Measurements from ENCODE around the gene TMEM178A.
"Not testable (repeated sequence)": the region's sequence is repeated elsewhere in the genome, so short reads cannot be mapped to it uniquely, and the experiment has no call there.

Gene TMEM178A

DNA sequence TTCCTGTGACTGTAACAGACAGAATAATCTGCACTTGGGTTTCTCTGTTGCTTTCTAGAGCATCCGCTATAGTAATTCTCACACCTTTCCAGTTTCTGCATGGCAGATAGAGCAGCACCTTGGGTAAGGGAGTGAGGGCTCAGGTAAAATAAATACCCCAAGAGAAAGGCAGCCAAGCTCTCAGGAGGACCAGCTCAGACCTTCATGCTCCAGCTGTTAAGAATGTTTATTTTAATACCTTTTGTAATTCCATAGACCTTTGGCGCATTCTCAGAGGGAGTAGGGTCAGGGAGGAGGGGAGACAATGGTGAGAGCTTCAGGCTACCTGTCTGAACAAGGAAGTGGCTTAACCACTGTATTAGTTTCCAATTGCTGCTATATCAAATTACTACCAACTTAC, 16.2 kb upstream of the TMEM178A start:
- no peak for DNase-seq

DNA sequence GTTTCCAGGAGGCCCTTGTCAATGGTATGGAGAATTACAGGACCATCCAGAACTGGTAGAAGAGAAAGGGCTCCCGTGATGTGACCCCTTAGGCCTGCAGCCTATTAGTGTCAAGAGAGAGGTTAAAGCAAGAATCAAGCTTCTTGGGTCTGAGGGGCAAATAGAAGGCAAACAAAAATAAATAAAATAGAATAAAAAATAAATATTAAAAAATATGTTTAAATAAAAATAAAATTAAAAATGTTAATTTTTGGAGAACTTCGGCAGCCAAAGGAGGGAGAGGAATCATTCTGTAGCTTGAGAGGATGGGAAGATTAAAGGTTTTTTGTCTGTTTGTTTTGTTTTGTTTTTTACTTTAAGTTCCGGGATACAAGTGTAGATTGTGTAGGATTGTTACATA, 15.2 kb upstream of the TMEM178A start:
- no peak for DNase-seq

DNA sequence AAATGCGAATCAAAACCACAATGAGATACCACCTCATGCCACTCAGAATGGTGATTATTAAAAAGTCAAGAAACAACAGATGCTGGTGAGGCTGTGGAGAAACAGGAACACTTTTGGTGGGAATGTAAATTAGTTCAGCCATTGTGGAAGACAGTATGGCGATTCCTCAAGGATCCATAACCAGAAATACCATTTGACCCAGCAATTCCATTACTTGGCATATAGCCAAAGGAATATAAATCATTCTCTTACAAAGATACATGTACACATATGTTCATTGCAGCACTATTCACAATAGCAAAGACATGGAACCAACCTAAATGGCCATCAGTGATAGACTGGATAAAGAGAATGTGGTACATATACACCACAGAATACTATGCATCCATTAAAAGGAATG, 9.5 kb upstream of the TMEM178A start:
- not testable (repeated sequence) for DNase-seq

DNA sequence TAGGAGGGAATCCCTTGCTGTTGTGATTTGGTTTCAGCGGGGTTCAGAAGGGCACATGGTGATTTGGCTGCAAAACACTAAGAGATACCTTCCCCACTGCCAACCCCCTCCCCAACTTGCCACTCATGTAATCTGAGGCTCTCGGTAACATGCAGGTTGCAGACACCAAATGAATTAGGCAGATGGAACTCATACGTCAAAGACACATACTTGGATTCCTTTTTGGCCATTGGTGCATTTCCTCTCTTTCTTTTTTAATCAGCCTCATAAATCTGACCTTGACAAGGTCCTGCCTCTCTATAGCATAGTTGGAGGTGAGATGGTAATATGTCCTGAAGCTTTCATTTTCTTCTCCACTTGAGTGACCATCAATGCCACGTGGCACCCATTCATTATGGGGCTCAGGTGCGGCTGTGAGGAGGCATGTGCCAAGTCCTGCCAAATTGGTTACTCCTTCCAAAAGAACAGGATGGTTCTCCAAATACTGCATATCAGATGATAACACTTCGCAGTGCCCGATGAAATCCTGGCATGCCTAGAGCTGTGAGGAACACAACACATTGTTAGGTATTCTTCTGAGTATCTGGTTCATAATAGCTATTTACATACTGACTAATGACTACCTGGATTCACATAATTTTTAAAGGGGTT, 8.3 kb upstream of the TMEM178A start:
- no peak for DNase-seq

DNA sequence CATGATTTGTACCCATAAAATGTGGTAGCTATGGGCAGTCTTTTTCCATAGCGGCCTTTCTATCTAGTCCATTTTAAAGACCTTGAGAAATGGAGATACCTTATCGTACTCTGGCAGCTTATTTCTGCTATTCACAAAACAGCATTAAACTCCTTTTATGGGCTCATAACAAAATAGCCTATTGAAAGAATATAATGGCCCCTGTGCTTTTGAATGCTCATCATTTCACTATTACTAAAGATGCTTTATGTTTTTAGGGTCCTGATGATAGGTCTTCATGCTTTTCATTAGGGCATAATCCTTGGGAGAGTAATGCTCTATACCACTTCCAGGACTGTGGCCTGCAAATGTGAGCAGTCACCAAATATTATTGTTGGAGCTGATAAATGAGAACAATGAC, 7.3 kb upstream of the TMEM178A start:
- DNase-seq = no peak

DNA sequence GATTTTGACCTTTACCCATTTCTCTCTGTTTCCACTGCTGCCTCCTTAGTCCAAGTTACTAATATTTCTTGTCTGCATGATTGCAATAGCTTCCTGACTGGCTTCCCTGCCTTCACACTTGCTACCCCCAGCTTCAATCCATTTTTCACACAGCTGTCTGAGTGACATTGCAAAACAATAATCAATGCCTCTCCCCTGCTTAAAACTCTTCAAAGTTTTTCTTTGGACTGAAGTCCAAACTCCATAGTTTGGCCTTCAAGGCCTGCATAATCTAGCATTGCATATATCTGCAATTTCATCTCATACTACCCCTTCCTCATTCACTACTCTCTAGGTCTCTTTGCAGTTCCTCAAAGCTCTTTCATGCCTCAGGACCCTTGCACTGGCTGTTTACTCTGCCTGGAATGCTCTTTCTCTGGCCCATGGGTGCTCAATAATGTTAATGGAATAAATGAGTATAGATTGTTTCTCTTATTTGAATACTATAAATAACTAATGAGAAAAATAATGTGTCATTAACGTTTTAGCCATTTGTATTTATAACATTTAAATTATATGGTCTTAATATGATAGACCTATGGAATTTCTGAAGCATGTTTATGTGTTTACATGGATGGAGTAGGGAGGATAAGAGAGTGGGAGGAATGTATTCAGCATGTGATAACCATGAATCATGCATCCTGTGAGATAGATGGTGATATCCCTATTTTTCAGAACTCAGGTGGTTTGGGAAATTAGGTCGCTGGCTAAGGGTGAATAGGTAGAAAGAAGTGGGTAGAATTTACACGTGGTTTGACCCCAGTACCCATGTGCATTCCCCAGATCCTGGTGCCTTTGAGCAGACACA, 5.7 kb upstream of the TMEM178A start:
- DNase-seq = no peak

DNA sequence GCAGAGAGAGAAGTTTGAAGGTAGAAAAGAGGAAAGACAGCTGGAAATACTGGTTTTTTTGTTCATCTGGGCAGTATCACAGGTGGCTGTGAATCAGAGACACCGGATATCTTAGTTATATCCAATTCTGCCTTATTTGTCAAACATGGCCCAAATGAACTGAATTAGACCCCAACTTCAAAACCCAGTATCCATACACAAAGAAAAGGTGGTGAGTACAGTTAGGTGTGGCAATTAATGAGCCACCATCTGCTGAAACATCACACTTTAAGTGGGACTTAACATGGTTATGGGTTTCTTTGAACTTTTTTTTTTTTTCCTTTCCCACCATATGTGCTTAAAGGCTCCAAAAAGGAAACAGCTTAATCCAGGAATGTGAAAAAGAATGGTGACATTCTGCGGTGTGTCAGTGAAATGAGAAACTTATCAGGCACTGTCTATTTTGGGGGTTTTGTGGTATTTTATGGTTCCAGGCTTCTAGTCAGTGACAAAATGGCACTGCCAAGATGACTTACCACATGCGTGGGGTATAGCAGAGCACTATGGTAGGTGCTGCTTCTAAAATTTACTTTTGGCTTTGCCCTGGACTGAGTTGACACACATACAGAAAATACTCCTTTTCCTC, 5.0 kb upstream of the TMEM178A start:
- no peak for DNase-seq

DNA sequence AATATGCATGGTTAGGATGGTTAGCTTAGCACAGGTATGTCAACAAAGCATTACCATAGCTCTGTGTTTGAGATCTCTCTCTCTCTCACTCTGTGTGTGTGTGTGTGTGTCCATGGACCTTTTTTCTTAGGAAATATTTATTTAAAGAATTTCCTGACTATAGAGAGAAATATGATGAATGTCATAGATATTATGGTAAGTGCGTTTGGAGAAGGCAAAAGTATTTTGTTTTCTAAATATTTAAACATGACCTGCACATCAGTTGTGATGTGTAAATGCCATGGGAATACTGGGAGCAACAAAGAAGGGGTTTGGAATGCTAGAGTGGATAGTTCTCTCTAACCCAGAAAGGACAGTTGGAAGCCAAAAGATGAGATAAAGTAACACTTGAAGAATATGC, 3.9 kb upstream of the TMEM178A start:
- no peak for DNase-seq

DNA sequence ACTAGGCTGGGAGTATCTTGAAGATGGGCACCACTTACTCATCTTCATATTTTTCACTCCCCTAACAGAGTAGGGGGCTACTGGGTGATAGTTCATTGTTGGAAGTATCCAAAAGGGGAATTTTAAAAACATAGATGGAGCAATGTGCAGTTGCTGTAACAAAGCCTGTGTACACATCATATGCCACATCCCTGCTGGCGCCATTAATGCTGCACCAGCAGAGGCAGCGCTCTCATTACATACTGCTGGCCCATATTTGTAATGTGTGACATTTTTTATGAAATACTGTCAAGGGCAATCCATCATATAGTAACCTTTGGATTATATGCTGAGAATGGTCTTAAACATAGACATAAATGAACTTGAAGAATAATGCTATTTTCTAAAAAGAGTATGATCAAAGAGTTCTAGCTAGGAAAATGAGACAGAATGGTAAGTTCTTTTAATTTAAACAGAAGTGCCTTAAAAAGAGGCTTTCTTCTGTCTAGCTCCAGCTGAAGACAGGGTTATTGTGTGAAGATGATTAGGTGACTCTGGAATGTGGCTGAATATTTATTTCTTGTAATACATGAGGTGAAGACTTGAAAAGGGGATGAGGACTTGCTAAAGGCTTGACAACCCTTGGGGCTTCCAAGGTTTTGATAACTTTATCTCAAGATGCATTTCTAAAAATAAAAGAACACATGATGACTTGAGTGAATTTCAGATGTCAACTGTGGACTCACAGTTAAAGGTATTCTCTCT, 2.4 kb upstream of the TMEM178A start:
- no peak for DNase-seq

DNA sequence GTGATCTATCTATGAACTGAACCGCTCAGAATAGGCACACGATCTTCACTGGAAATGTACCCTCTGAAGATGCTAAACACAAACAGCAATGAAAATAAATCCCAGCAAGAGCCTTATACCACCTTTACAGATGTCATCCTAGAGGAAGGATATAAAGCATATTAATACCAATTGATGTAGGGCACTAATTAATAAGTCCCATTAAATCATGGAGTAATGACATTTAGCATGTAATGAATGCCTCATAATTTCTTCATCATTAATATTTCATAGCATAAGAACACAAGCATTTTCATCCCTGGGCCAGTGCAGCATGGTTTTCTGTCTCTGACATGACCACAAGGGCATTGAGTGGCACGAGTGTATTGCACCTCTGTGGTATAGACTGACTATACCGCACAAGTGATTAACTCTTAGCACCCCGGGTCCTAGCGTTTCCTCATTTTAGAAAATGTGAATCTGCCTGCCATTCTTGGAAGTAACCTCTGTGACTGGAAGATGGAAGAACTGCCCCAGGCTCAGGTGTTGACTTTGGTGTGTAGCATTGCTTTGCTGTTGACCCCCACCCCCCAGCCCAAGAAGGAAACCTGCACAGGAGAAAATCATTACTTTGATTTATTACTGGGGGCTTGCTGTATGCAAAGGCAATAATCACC, 1.4 kb upstream of the TMEM178A start:
- DNase-seq = no peak

DNA sequence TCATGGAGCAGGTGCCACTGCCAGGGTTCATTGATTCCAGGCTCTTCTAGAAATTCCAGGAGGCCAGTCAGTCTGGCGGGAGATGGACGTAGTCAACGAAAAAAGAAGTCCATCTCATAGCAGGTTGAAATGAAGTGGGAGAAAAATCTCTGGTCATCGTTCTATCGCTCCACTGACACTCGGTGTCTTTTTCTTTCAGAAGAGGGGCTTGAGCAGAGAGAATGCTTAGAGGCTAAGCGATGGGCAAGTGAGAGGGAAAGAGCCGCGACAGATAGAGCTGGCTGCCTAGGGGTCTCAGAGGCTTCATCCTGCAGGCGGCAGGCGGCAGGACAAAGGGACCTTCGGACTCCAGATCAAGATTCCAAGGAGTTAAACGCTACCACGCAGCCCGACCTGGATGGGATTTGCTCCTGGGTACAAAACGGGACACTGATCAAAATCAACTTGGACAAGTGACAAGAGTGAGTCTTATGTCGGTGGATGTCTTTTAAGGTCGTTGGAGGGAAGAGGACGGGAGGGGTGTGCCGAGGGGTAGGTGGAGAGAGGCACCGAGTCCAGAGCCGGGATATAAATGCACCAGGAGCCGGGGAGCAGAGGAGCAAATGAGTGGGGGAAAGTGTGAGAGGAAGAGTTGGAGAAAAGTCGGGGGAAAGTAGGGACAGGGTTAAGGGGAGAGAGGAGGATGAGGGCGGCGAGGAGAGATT, 677 bp upstream of the TMEM178A start:
- no peak for DNase-seq

DNA sequence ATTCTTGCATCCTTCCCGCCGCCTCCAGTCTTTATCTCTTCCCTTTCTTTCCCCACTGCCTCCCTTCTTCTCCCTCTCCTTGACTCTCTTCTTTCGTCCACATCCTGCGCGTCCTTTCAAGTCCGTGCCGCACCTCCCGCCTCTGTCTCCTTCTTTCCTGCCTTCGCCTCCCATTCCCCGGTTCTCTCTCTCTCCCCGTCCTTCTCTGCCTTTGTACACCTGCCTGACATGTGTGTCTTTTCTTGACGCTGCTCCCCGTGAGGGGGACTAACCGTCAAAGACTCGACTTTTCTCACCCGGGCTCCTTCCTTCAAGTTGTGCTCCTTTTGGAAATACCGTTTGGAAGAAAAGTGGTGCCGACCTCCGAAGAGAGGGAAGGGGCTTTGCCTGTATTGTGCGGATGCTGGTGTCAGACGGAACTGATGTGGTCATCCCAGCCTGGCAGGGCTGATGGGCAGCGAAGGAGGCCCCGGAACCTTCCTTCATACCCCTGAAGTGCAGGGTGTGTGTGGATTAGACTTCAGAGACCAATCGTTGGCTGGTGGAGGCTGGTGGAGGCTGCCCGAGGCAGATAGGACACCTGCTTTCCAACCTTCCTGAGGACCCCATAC, 879 bp downstream of the TMEM178A start:
- no peak for DNase-seq

DNA sequence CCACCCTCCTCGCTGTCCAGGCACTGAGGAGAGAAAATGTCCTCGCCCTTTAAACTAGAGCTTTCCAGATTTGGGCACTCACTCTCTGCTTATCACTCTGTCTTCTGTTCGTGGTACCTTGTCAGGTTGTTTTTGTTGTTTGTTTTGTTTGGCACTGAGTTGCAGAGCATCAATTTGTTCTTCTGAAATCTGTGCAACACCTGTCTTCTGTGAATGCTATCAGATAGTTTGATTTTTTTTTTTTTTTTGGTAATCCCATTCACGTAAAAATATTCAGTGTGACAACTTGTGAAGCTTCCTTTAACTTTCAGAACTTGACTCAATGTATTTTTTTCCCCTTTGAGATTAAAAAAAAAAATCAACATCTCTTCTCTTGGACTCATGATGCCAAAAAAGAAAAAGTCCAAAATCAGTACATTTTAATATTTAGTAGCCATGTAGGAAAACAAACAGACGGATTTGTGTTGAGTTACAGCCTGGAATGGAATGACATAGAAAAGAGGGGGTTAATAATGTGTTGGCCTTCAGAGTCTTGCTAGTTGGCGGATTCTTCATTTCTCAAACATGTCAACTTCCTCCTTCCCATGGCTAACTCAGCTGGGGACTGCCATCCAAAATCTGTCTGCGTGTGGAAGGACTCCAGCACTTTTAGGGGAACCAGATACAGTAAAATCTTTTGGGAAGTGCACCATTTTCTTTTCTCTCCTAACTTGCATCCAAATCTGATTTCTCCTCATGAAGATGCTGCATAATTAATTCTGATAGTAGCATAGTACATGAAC, 1.6 kb downstream of the TMEM178A start:
- no peak for DNase-seq

DNA sequence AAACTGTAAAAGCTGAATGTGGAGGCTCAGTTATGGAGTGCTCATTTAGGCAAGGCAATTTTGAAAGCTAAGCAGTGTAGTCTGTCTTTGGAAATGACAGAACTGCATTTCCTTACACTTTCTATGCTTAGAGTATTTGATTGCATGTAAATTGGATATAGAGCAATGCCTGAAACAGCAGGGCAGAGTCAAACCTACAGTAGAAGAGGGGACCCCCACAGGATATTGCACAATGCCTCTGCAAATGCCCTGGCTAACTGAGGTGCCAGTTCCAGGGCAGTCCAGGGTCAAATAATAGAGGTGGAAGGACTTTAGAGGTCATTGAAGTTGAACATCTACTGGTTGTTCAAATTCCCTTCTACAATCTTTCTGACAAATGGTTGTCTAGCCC, 2.2 kb downstream of the TMEM178A start:
- DNase-seq = no peak

DNA sequence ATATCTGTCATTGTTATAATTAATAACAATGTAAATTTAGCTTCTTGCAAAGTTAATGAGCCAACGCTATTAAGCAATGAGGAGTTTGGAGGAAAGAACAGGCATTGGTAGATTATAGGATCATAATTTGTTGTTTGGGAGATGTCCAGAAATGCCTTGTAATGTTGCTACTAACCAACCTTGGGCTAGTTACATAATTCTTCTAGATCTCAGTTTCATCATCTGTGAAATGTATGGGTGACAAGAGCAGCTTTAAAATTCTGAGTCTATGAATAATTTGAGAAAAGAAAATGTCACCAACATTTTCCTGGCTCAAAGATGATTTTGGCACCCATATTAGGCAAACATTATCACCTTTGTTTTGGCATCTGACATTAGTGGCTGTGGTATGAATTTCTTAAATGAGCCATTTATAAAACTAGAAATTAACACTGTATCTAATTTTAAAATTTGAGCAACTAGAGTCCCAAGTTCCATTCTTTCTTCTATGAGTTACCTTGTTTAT, 2.9 kb downstream of the TMEM178A start:
- DNase-seq = no peak

DNA sequence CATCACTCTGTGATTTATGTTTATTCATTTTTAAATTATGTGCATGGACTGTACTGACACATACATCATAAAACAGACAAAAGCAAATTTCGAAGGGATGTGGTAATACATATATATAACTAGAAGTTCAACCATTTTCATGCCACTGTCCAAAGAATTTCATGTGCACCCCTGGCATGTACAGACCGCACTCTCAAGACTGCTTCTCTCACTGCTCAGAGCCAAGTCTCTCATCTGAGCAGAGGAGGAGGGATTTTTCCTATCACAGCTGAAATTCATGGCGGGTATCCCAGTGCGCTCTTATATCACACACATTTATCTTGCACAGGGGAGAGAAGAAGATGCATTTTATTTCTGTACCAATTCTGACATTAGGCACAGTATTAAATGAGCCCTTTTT, 5.9 kb downstream of the TMEM178A start:
- DNase-seq = no peak

DNA sequence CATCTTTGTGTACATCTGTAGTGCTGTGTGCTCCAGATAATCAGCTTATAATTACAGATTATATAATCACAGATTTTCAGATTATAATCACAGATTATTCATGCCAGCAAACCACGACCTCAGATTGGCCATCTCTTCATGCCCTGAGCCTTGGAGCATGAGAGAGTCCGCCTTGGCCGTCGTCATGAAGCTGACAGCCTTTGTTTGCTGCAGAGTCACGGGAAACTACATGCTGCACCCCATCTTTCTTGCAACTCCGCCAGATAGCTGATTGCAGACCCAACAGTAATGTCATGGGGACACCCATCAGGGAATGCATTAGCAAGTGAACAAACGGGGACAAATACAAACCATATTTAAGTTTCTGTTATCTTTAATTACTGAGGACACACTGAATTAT, 7.3 kb downstream of the TMEM178A start:
- DNase-seq = no peak

DNA sequence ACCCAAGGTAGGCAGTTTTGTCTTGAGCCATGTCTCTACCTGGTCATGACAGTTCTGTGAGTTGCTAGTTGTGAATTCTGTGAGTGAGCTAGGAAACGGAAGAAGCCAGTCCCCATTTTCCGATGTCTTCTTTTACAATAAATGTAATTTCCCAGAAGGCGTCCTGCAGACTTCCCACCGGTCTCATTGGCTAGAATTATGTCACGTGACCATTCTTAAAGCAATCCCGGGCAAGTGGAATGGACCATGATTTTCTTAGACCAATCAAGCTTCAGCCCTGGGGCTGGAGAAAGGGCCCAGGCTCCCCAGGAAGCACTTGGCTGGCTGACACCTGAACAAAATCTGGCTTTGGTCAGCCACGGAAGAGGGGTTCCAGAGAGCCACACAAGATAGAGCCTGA, 10.6 kb downstream of the TMEM178A start:
- DNase-seq = no peak

DNA sequence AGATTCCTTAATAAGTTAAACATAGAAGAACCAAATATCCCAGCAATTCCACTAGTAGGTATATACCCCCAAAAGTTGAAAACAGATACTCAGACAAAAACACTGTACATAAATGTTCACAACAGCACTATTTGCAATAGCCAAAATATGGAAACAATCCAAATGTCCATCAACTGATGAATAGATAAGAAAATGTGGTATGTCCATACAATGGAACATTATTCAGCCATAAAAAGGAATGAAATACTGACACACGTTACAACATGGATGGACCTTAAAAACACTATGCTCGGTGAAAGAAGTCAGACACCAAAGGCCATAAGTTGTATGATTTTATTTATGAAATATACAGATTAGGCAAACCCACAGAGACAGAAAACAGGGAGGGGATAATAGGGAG, 12.5 kb downstream of the TMEM178A start:
- no peak for DNase-seq

DNA sequence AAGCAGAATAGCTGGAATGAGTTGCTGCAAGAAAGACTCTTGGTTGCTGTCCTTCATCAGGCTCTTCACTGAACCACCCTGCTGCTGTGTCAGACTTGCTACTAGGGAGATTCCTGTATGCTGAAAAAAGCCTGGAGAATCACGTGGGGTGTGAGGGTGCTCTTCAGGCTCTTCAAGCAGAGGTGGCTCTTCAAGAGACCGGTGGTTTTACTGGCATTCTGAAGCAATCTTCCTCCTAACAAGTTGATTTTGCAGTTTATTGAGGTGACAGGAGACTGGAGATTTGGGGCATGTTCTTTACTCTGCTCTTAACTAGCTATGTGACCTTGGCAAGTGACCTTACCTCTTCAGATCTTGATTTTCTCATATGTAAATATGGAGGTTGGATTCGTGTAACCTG, 14.1 kb downstream of the TMEM178A start:
- DNase-seq = no peak
